HG03175 (cell line): ENCODE results near the gene TPM3.
A peak's percentile ranks its signal among the peaks of the same experiment; 100 is the strongest.
"Not testable (repeated sequence)": the region's sequence is repeated elsewhere in the genome, so short reads cannot be mapped to it uniquely, and the experiment has no call there.

Source experiments
- ATAC-seq: cut with Tn5 transposase; IDR thresholded peaks from one replicate; pipeline ENCODE4 v1.9.1; 2021; ENCODE audit warnings: mild to moderate bottlenecking, moderate library complexity; ENCODE audit not compliant: unreplicated experiment

TPM3 gene

GRCh38 chr1:154170547-154171222, 21.2 kb downstream of the TPM3 start:
- ATAC-seq = no peak

- no peak for ATAC-seq
Measured at GRCh38 chr1:154167461-154167860, 24.4 kb downstream of the TPM3 start.

- ATAC-seq = no peak
Measured at GRCh38 chr1:154166207-154166606, 25.7 kb downstream of the TPM3 start.

- no peak for ATAC-seq
Measured at GRCh38 chr1:154159554-154159953, 32.3 kb downstream of the TPM3 start.

- ATAC-seq = no peak
Measured at GRCh38 chr1:154158307-154159125, 33.4 kb downstream of the TPM3 start.

- peak; percentile 86 for ATAC-seq
Measured at GRCh38 chr1:154157520-154158306, 34.2 kb downstream of the TPM3 start.

GRCh38 chr1:154155251-154155650, 36.6 kb downstream of the TPM3 start:
- ATAC-seq = no peak

- ATAC-seq = no peak
Measured at GRCh38 chr1:154154534-154155191, 37.2 kb downstream of the TPM3 start, which contains the start of gene NUP210L. TSS of gene NUP210L (minus strand) at chr1:154155073.

- no peak for ATAC-seq
Measured at GRCh38 chr1:154154053-154154452, 37.8 kb downstream of the TPM3 start.

GRCh38 chr1:154151311-154151710, 40.6 kb downstream of the TPM3 start:
- ATAC-seq = no peak

GRCh38 chr1:154148807-154149206, 43.1 kb downstream of the TPM3 start:
- ATAC-seq = no peak

- ATAC-seq = not testable (repeated sequence)
Measured at GRCh38 chr1:154147505-154147904, 44.4 kb downstream of the TPM3 start.

GRCh38 chr1:154145986-154146385, 45.9 kb downstream of the TPM3 start:
- ATAC-seq = no peak

- ATAC-seq = no peak
Measured at GRCh38 chr1:154142358-154142757, 49.5 kb downstream of the TPM3 start.

GRCh38 chr1:154141240-154141639, 50.7 kb downstream of the TPM3 start:
- ATAC-seq = no peak

- ATAC-seq = no peak
Measured at GRCh38 chr1:154137888-154138287, 54.0 kb downstream of the TPM3 start.

GRCh38 chr1:154133256-154133655, 58.6 kb downstream of the TPM3 start:
- no peak for ATAC-seq

- ATAC-seq = no peak
Measured at GRCh38 chr1:154129391-154129970, 62.4 kb downstream of the TPM3 start.

GRCh38 chr1:154123205-154123604, 68.7 kb downstream of the TPM3 start:
- not testable (repeated sequence) for ATAC-seq

- no peak for ATAC-seq
Measured at GRCh38 chr1:154117642-154118041, 74.3 kb downstream of the TPM3 start.

GRCh38 chr1:154115180-154115579, 76.7 kb downstream of the TPM3 start:
- ATAC-seq = no peak
